Endothelial cell of umbilical vein (primary cell): ENCODE data around the gene C15orf62. TPM values are rescaled to one million over a fixed set of nuclear protein-coding genes. Genes with fewer than 3 reads are reported as not detected.

Source experiments
- BruUV-seq: library from RNA; stranded (reverse); fragments of 400-500 nt; replicated peaks from 2 replicates; lab custom pipeline; 2021; lab: Mats Ljungman, UMichigan
- CTCF ChIA-PET: fragments of 300-600, 350-600 bp; sonication (Branson Sonifier 250); formaldehyde crosslinking; loops from one replicate; lab custom pipeline; 2021; ENCODE audit warnings: antibody characterized with exemption, inconsistent platforms; lab: Charles Lee
- POLR2A ChIA-PET: fragments of 300-600, 350-600 bp; sonication (Branson Sonifier 250); formaldehyde crosslinking; loops from one replicate; lab custom pipeline; 2021; ENCODE audit warnings: antibody characterized with exemption, inconsistent platforms; lab: Charles Lee
- DNase-seq: peaks from one replicate; pipeline ENCODE4 v3.0.0-alpha.2; 2011; ENCODE audit warnings: low read depth, low spot score
- FAIRE-seq: peaks from 2 replicates; lab custom pipeline; 2011; peaks lifted over from hg19 to GRCh38; lab: Jason Lieb, UNC
- H2AFZ ChIP-seq: 2 replicates; pipeline ENCODE4 v1.6.0; 2012; ENCODE audit warnings: low read depth, low read length, control low read depth, inconsistent platforms
- H3K27ac ChIP-seq: 2 replicates; pipeline ENCODE4 v1.5.1; 2011; ENCODE audit warnings: low read depth, mild to moderate bottlenecking, control low read depth, low read length, moderate library complexity; ENCODE audit not compliant: insufficient read depth
- H3K27me3 ChIP-seq, 2 experiments: 2 replicates each; pipeline versions ENCODE4 v1.6.0 to v1.6.1; 2011; ENCODE audit warnings: low read length in 2 of 2, mixed read lengths in 1 of 2; ENCODE audit not compliant: control insufficient read depth in 2 of 2, insufficient read depth in 2 of 2
- H3K36me3 ChIP-seq, 2 experiments: 2 replicates in 1 of 2; 3 replicates in 1 of 2; pipeline ENCODE4 v1.5.1; 2011; ENCODE audit warnings: low read length in 2 of 2, mild to moderate bottlenecking in 1 of 2, moderate library complexity in 1 of 2; ENCODE audit not compliant: control insufficient read depth in 2 of 2, insufficient read depth in 2 of 2; ENCODE audit errors: extremely low read depth in 1 of 2
- H3K4me1 ChIP-seq: 3 replicates; pipeline ENCODE4 v1.5.1; 2011; ENCODE audit warnings: mild to moderate bottlenecking, low read length; ENCODE audit not compliant: control insufficient read depth, insufficient read depth; ENCODE audit errors: extremely low read depth
- H3K4me2 ChIP-seq: 2 replicates; pipeline ENCODE4 v1.6.1; 2011; ENCODE audit warnings: low read length, control low read depth, mixed read lengths; ENCODE audit not compliant: insufficient read depth
- H3K4me3 ChIP-seq, 3 experiments: fragments of 200-600 bp in 1 of 3; sonication (generic), shearing (Covaris generic) in 1 of 3; replicated peaks in 1 of 3; 2 replicates each; pipeline ENCODE4 v1.5.1; 2011 to 2016; ENCODE audit warnings: control low read depth in 3 of 3, low read length in 3 of 3, mild to moderate bottlenecking in 2 of 3, inconsistent platforms in 1 of 3, low read depth in 1 of 3, moderate library complexity in 1 of 3; ENCODE audit not compliant: insufficient read depth in 1 of 3
- H3K79me2 ChIP-seq: 2 replicates; pipeline ENCODE4 v1.6.0; 2012; ENCODE audit warnings: low read length, inconsistent platforms; ENCODE audit not compliant: control insufficient read depth, insufficient read depth
- H3K9ac ChIP-seq: replicated peaks from 2 replicates; pipeline ENCODE3; 2011; ENCODE audit warnings: low read length, control low read depth; ENCODE audit not compliant: insufficient read depth; ENCODE audit errors: extremely low read depth
- H3K9me1 ChIP-seq: replicated peaks from 3 replicates; pipeline ENCODE4 v1.6.0; 2011; ENCODE audit warnings: mild to moderate bottlenecking, low read length; ENCODE audit not compliant: control insufficient read depth, insufficient read depth; ENCODE audit errors: extremely low read depth
- H3K9me3 ChIP-seq: replicated peaks from 2 replicates; pipeline ENCODE4 v1.5.1; 2012; ENCODE audit warnings: low read length, inconsistent platforms; ENCODE audit not compliant: control insufficient read depth, insufficient read depth
- H4K20me1 ChIP-seq: replicated peaks from 2 replicates; pipeline ENCODE3; 2011; ENCODE audit warnings: mild to moderate bottlenecking, low read length; ENCODE audit not compliant: control insufficient read depth, insufficient read depth; ENCODE audit errors: extremely low read depth
- GATA2 ChIP-seq: IDR thresholded peaks from 2 replicates; pipeline ENCODE4 v1.7.0; 2011; ENCODE audit warnings: low read depth, mild to moderate bottlenecking, moderate library complexity, mixed read lengths, low read length; ENCODE audit not compliant: insufficient read length, insufficient read depth
- dilution Hi-C: fragments of 300-500 bp; cut with MboI; formaldehyde crosslinking; loops from one replicate; pipeline ENCODE4 v1.15.0; 2019; ENCODE audit warnings: low sequenced_read_pairs; ENCODE audit not compliant: extremely low pct_ligation_motif_present
- intact Hi-C: fragments of 100-400 bp; cut with micrococcal nuclease; formaldehyde crosslinking; loops from one replicate; pipeline ENCODE4 v1.10.0; 2022
- polyA plus RNA-seq, 4 experiments: library from polyadenylated mRNA; depleted of rRNA in 3 of 4; stranded (reverse) in 3 of 4; unstranded in 1 of 4; fragments of >200 nt; gene quantifications; 2 replicates each; pipeline versions ENCODE4 v1.2.1 to v1.2.3, GENCODE V29; 2011 to 2012; ENCODE audit warnings: missing spikeins in 1 of 4
- total RNA-seq: library from RNA; stranded (reverse); gene quantifications from 2 replicates; pipeline ENCODE4 v1.2.3, GENCODE V29; 2021
- TF ChIP-seq, protein P1 (sequence below), 2 donors: IDR thresholded peaks; 1 replicate in 1 of 2; 2 replicates in 1 of 2; pipeline ENCODE4 v1.5.1; 2011; ENCODE audit warnings: low read length in 2 of 2, mild to moderate bottlenecking in 2 of 2, moderate library complexity in 2 of 2, control low read depth in 1 of 2, inconsistent platforms in 1 of 2, low read depth in 1 of 2; ENCODE audit not compliant: insufficient read depth in 1 of 2; ENCODE audit errors: extremely low read depth in 1 of 2

Gene C15orf62
- total and polyA plus RNA-seq, 2 donors (not counting 3 experiments of a cell fraction or from before 2014, with no cell fraction given): 0.12 to 0.38 TPM

GRCh38 chr15:40773496-40773895 lies 3.7 kb downstream of the C15orf62 start:
- Histone ChIP-seq H3K27me3 (no peaks in the 10 kb centered on the region), H3K9ac (no peak overlapping the region), H3K4me1 (peaks cover 18% of the 10 kb centered on the region), H3K27ac (no peak overlapping the region), H3K4me3 (no peak overlapping the region), H2AFZ (no peak overlapping the region), H3K36me3 (peaks cover 0 to 32% of the 10 kb centered on the region in 2 experiments), H3K79me2 (no peaks in the 10 kb centered on the region), H4K20me1 (no peaks in the 10 kb centered on the region), H3K4me2 (no peak overlapping the region), H3K9me3 (no peaks in the 10 kb centered on the region), H3K9me1 (no peaks in the 10 kb centered on the region)
- intact Hi-C loops: no loop called here
- TF ChIP-seq GATA2: no peak
- BruUV-seq: no TSS peak
- DNase-seq (no peak), FAIRE-seq (no peak)
- ChIA-PET POLR2A (no interaction called here), CTCF (no interaction called here)
- dilution Hi-C loops: no loop called here

- H3K9ac ChIP-seq: no peak overlapping the region
- DNase-seq (no peak), FAIRE-seq (no peak)
- no peak overlapping the region for H2AFZ ChIP-seq
- no peaks in the 10 kb centered on the region for H3K9me3 ChIP-seq
- H4K20me1 ChIP-seq: no peaks in the 10 kb centered on the region
- ChIA-PET CTCF (no interaction called here), POLR2A (no interaction called here)
- no peaks in the 10 kb centered on the region for H3K9me1 ChIP-seq
- H3K27me3 ChIP-seq: no peaks in the 10 kb centered on the region
- BruUV-seq: no TSS peak
- H3K27ac ChIP-seq: no peak overlapping the region
- TF ChIP-seq, protein P1, sequence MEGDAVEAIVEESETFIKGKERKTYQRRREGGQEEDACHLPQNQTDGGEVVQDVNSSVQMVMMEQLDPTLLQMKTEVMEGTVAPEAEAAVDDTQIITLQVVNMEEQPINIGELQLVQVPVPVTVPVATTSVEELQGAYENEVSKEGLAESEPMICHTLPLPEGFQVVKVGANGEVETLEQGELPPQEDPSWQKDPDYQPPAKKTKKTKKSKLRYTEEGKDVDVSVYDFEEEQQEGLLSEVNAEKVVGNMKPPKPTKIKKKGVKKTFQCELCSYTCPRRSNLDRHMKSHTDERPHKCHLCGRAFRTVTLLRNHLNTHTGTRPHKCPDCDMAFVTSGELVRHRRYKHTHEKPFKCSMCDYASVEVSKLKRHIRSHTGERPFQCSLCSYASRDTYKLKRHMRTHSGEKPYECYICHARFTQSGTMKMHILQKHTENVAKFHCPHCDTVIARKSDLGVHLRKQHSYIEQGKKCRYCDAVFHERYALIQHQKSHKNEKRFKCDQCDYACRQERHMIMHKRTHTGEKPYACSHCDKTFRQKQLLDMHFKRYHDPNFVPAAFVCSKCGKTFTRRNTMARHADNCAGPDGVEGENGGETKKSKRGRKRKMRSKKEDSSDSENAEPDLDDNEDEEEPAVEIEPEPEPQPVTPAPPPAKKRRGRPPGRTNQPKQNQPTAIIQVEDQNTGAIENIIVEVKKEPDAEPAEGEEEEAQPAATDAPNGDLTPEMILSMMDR (IDR thresholded peaks at IDR 0.05; ENCODE audit: extremely low read depth in 1 of 2, insufficient read depth in 1 of 2, low read depth in 1 of 2, low read length in 2 of 2): no peak
- no peak overlapping the region for H3K4me2 ChIP-seq
- H3K4me1 ChIP-seq: peaks cover 14% of the 10 kb centered on the region
- H3K79me2 ChIP-seq: no peaks in the 10 kb centered on the region
- no peak overlapping the region for H3K4me3 ChIP-seq
- H3K36me3 ChIP-seq: peaks cover 0 to 32% of the 10 kb centered on the region in 2 experiments
- intact Hi-C loops (no loop called here), dilution Hi-C loops (no loop called here)
Measured at GRCh38 chr15:40773902-40774301, 4.1 kb downstream of the C15orf62 start.
